H1 (cell line): ENCODE data around the gene FANCI. TPM values are rescaled to one million over a fixed set of nuclear protein-coding genes. Genes with fewer than 3 reads are reported as not detected.

Experiments used
- CTBP2 ChIP-seq: IDR thresholded peaks from 2 replicates; pipeline ENCODE4 v1.7.0; 2011; ENCODE audit warnings: borderline replicate concordance, mild to moderate bottlenecking, moderate library complexity, mixed read lengths, low read length; ENCODE audit not compliant: insufficient read depth, insufficient read length
- RXRA ChIP-seq: IDR thresholded peaks from 2 replicates; pipeline ENCODE4 v1.6.1; 2011; ENCODE audit warnings: low read depth, mild to moderate bottlenecking, low read length, moderate library complexity; ENCODE audit not compliant: insufficient read depth
- TAF7 ChIP-seq: optimal IDR thresholded peaks from 2 replicates; pipeline ENCODE3; 2011; ENCODE audit warnings: low read depth, mild to moderate bottlenecking, inconsistent platforms, low read length, moderate library complexity, borderline replicate concordance
- YY1 ChIP-seq: IDR thresholded peaks from 2 replicates; pipeline ENCODE4 v1.6.1; 2011; ENCODE audit warnings: low read depth, mild to moderate bottlenecking, low read length
- ZNF274 ChIP-seq: IDR thresholded peaks from 2 replicates; pipeline ENCODE4 v1.7.0; 2012; ENCODE audit warnings: low read length, borderline replicate concordance; ENCODE audit errors: extremely low read depth
- polyA plus RNA-seq, 7 experiments: library from polyadenylated mRNA; depleted of rRNA in 3 of 7; stranded (reverse) in 5 of 7; unstranded in 2 of 7; fragments of >200 nt in 5 of 7; fragments of 200-250 nt in 2 of 7; gene quantifications; 1 replicate in 5 of 7; 2 replicates in 1 of 7; 4 replicates in 1 of 7; pipeline versions ENCODE4 v1.2.1 to v1.2.3, GENCODE V29; 2011 to 2013; ENCODE audit warnings: missing spikeins in 2 of 7, mixed read lengths in 2 of 7
- total RNA-seq: library from RNA; stranded (reverse); fragmentation: NEBNext Ultra II Directional; extraction: Animal tissue kit (Norgen Biotek cat#: 25700); gene quantifications from 2 replicates; pipeline ENCODE4 v1.2.1, GENCODE V29; 2021
- TF ChIP-seq, protein P1 (sequence below): IDR thresholded peaks from 2 replicates; pipeline ENCODE4 v1.6.1; 2012; ENCODE audit warnings: inconsistent platforms

The FANCI gene
- total and polyA plus RNA-seq, 2 of the 8 experiments (the other 6 are each of a cell fraction or from before 2014, with no cell fraction given): 37.8 to 115 TPM

DNA sequence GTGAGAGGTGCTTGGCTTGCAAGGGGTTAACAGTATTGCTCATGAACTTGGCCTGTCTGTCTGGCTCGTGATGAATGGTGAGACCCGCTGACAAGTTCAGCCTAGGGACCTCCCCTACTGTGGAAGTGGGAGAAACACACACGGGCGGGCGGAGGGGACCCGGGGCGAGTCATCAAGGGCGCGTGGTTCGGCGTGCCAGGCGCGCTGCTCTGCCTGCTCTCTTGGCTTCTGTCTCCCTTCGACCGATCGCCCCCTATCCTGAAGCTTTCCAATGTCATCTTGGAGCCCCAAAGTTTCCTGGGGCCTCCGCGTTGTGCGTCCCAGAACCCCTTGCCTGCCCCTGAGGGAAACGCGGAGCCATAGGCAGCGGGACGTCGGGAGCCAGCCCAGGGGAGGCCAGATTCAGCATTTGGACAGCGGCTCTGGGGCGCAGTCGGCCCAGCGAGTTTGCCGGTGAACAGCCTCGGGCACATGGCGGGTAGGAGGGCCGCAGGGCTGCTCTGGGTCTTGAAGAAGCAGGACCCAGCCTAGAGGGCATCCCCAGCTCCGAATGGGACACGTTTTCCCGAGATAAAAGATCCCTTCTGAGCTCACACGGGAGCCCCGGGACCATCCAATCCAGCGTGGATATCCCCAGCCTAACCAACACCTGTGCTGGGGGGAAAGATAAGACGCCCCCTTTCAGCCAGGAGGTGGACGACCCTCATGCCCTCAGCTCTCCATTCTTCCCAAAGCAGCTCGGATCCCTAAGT, 117.8 kb downstream of the FANCI start (continued):
- TF ChIP-seq RXRA: 0 out of 2 replicates have a peak, but pooled peaks have one; percentile 20
- peak; percentile 78 for TF ChIP-seq YY1
- TF ChIP-seq, protein P1, sequence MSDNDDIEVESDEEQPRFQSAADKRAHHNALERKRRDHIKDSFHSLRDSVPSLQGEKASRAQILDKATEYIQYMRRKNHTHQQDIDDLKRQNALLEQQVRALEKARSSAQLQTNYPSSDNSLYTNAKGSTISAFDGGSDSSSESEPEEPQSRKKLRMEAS: peak; percentile 99
- TF ChIP-seq ZNF274: no peak
- TF ChIP-seq TAF7: peak; percentile 71
- TF ChIP-seq CTBP2: no peak
